AG08395 (cell line): ENCODE measurements around the gene OR10A2.
"Not testable (repeated sequence)": the region's sequence is repeated elsewhere in the genome, so short reads cannot be mapped to it uniquely, and the experiment has no call there.

Source experiments
- DNase-seq: peaks from one replicate; pipeline ENCODE4 v3.0.0; 2012; ENCODE audit warnings: mixed read lengths, low spot score

Gene OR10A2

GRCh38 chr11:6862961-6863360, at the start of gene OR10A2:
OR10A2 (plus strand) TSS chr11:6863057; CDS start chr11:6869755, 6,698 bp downstream.
- DNase-seq = no peak

GRCh38 chr11:6813656-6814055, 49.2 kb upstream of the OR10A2 start:
- no peak for DNase-seq

GRCh38 chr11:6817694-6818093, 45.2 kb upstream of the OR10A2 start:
- no peak for DNase-seq

GRCh38 chr11:6818967-6819366, 43.9 kb upstream of the OR10A2 start:
- DNase-seq = no peak

GRCh38 chr11:6824136-6824823, 38.6 kb upstream of the OR10A2 start:
- DNase-seq = no peak

GRCh38 chr11:6825231-6825744, 37.6 kb upstream of the OR10A2 start:
- DNase-seq = no peak

GRCh38 chr11:6828103-6828502, 34.8 kb upstream of the OR10A2 start:
- no peak for DNase-seq

- DNase-seq = no peak
These were observed 29.5 kb upstream of the OR10A2 start for GRCh38 chr11:6833356-6833755.

GRCh38 chr11:6834021-6834420, 28.8 kb upstream of the OR10A2 start:
- DNase-seq = no peak

- DNase-seq = no peak
These were observed 21.2 kb upstream of the OR10A2 start for GRCh38 chr11:6841694-6842093.

- no peak for DNase-seq
These were observed 19.2 kb upstream of the OR10A2 start for GRCh38 chr11:6843670-6844069.

- DNase-seq = no peak
These were observed 18.5 kb upstream of the OR10A2 start for GRCh38 chr11:6844356-6844755.

GRCh38 chr11:6845383-6845782, 17.5 kb upstream of the OR10A2 start, which contains the start of gene OR10A5:
OR10A5 (plus strand) TSS chr11:6845683; CDS start chr11:6845683, 0 bp downstream.
- no peak for DNase-seq

GRCh38 chr11:6850526-6850925, 12.3 kb upstream of the OR10A2 start:
- DNase-seq = no peak

- DNase-seq = not testable (repeated sequence)
These were observed 8.1 kb upstream of the OR10A2 start for GRCh38 chr11:6854801-6855200.

GRCh38 chr11:6855971-6856541, 6.8 kb upstream of the OR10A2 start:
- no peak for DNase-seq

GRCh38 chr11:6856871-6857270, 6.0 kb upstream of the OR10A2 start:
- DNase-seq = no peak

- no peak for DNase-seq
These were observed 1.6 kb downstream of the OR10A2 start for GRCh38 chr11:6864438-6864837.

- DNase-seq = no peak
These were observed 8.4 kb downstream of the OR10A2 start for GRCh38 chr11:6871278-6871677.

GRCh38 chr11:6875761-6876160, 12.9 kb downstream of the OR10A2 start:
- no peak for DNase-seq

- no peak for DNase-seq
These were observed 13.5 kb downstream of the OR10A2 start, which contains the start of gene OR10A4 for GRCh38 chr11:6876325-6876724. OR10A4 (plus strand) TSS chr11:6876625; CDS start chr11:6876648, 23 bp downstream.

GRCh38 chr11:6876914-6877313, 14.1 kb downstream of the OR10A2 start:
- DNase-seq = no peak

GRCh38 chr11:6882751-6883150, 19.9 kb downstream of the OR10A2 start:
- DNase-seq = no peak

- not testable (repeated sequence) for DNase-seq
These were observed 24.9 kb downstream of the OR10A2 start for GRCh38 chr11:6887711-6888110.
